ENCODE data around the gene CNTNAP3B. TPM values are rescaled to one million over a fixed set of nuclear protein-coding genes. Genes with fewer than 3 reads are reported as not detected.
"Not testable (repeated sequence)": the region's sequence is repeated elsewhere in the genome, so short reads cannot be mapped to it uniquely, and the experiment has no call there.

The CNTNAP3B gene
- total RNA-seq, 2 experiments from 2014 or later: not detected

- H3K36me3 ChIP-seq (ENCODE audit: insufficient read depth, low read length); ATAC-seq (ENCODE audit: poor library complexity); H3K27ac Mint-ChIP-seq; H3K4me3 Mint-ChIP-seq; intact Hi-C loops (cut with DNase I, micrococcal nuclease); H3K4me1 Mint-ChIP-seq (ENCODE audit: low read depth); POLR2A ChIA-PET; H3K4me1 ChIP-seq (ENCODE audit: insufficient read depth, low read length); H3K27me3 ChIP-seq (ENCODE audit: control insufficient read depth in 1 of 2, insufficient read depth in 2 of 2, low read length in 2 of 2); DNase-seq; H3K36me3 Mint-ChIP-seq (ENCODE audit: low read depth); H3K9me3 ChIP-seq (ENCODE audit: control insufficient read depth in 1 of 2, insufficient read depth in 1 of 2, low read length in 2 of 2); H3K9me3 Mint-ChIP-seq; H3K27ac ChIP-seq (ENCODE audit: low read depth in 1 of 2, low read length in 2 of 2); H3K27me3 Mint-ChIP-seq; H3K4me3 ChIP-seq (ENCODE audit: low read length); CTCF ChIA-PET: not testable (repeated sequence)
Measured at GRCh38 chr9:42083877-42084558, 45.2 kb downstream of the CNTNAP3B start.

- H3K27ac Mint-ChIP-seq; H3K27me3 ChIP-seq (ENCODE audit: control insufficient read depth in 1 of 2, insufficient read depth in 2 of 2, low read length in 2 of 2); H3K9me3 ChIP-seq (ENCODE audit: control insufficient read depth in 1 of 2, insufficient read depth in 1 of 2, low read length in 2 of 2); H3K4me3 ChIP-seq (ENCODE audit: low read length); intact Hi-C loops (cut with DNase I, micrococcal nuclease); DNase-seq; H3K4me1 ChIP-seq (ENCODE audit: insufficient read depth, low read length); H3K36me3 Mint-ChIP-seq (ENCODE audit: low read depth); POLR2A ChIA-PET; H3K27ac ChIP-seq (ENCODE audit: low read depth in 1 of 2, low read length in 2 of 2); H3K36me3 ChIP-seq (ENCODE audit: insufficient read depth, low read length); H3K4me1 Mint-ChIP-seq (ENCODE audit: low read depth); H3K9me3 Mint-ChIP-seq; H3K27me3 Mint-ChIP-seq; CTCF ChIA-PET; ATAC-seq (ENCODE audit: poor library complexity); H3K4me3 Mint-ChIP-seq: not testable (repeated sequence)
Measured at GRCh38 chr9:42080376-42080775, 48.9 kb downstream of the CNTNAP3B start.

GRCh38 chr9:42074868-42075267 is 54.4 kb downstream of the CNTNAP3B start:
- H3K27me3 ChIP-seq (ENCODE audit: control insufficient read depth in 1 of 2, insufficient read depth in 2 of 2, low read length in 2 of 2); H3K4me3 Mint-ChIP-seq; H3K9me3 ChIP-seq (ENCODE audit: control insufficient read depth in 1 of 2, insufficient read depth in 1 of 2, low read length in 2 of 2); H3K27ac ChIP-seq (ENCODE audit: low read depth in 1 of 2, low read length in 2 of 2); H3K9me3 Mint-ChIP-seq; H3K36me3 Mint-ChIP-seq (ENCODE audit: low read depth); H3K27ac Mint-ChIP-seq; CTCF ChIA-PET; H3K4me3 ChIP-seq (ENCODE audit: low read length); ATAC-seq (ENCODE audit: poor library complexity); H3K4me1 ChIP-seq (ENCODE audit: insufficient read depth, low read length); H3K27me3 Mint-ChIP-seq; DNase-seq; intact Hi-C loops (cut with DNase I, micrococcal nuclease); H3K36me3 ChIP-seq (ENCODE audit: insufficient read depth, low read length); H3K4me1 Mint-ChIP-seq (ENCODE audit: low read depth); POLR2A ChIA-PET: not testable (repeated sequence)

GRCh38 chr9:42071026-42071425 is 58.2 kb downstream of the CNTNAP3B start:
- H3K9me3 ChIP-seq (ENCODE audit: control insufficient read depth in 1 of 2, insufficient read depth in 1 of 2, low read length in 2 of 2); DNase-seq; H3K27ac Mint-ChIP-seq; H3K36me3 ChIP-seq (ENCODE audit: insufficient read depth, low read length); intact Hi-C loops (cut with DNase I, micrococcal nuclease); H3K36me3 Mint-ChIP-seq (ENCODE audit: low read depth); H3K27ac ChIP-seq (ENCODE audit: low read depth in 1 of 2, low read length in 2 of 2); CTCF ChIA-PET; H3K4me3 ChIP-seq (ENCODE audit: low read length); ATAC-seq (ENCODE audit: poor library complexity); H3K27me3 Mint-ChIP-seq; H3K27me3 ChIP-seq (ENCODE audit: control insufficient read depth in 1 of 2, insufficient read depth in 2 of 2, low read length in 2 of 2); H3K4me3 Mint-ChIP-seq; H3K9me3 Mint-ChIP-seq; H3K4me1 Mint-ChIP-seq (ENCODE audit: low read depth); POLR2A ChIA-PET; H3K4me1 ChIP-seq (ENCODE audit: insufficient read depth, low read length): not testable (repeated sequence)

- H3K4me3 ChIP-seq (ENCODE audit: low read length); H3K27ac Mint-ChIP-seq; DNase-seq; H3K36me3 ChIP-seq (ENCODE audit: insufficient read depth, low read length); H3K36me3 Mint-ChIP-seq (ENCODE audit: low read depth); H3K4me1 Mint-ChIP-seq (ENCODE audit: low read depth); H3K4me3 Mint-ChIP-seq; intact Hi-C loops (cut with DNase I, micrococcal nuclease); ATAC-seq (ENCODE audit: poor library complexity); H3K4me1 ChIP-seq (ENCODE audit: insufficient read depth, low read length); POLR2A ChIA-PET; H3K27me3 Mint-ChIP-seq; H3K9me3 ChIP-seq (ENCODE audit: control insufficient read depth in 1 of 2, insufficient read depth in 1 of 2, low read length in 2 of 2); H3K27ac ChIP-seq (ENCODE audit: low read depth in 1 of 2, low read length in 2 of 2); H3K9me3 Mint-ChIP-seq; H3K27me3 ChIP-seq (ENCODE audit: control insufficient read depth in 1 of 2, insufficient read depth in 2 of 2, low read length in 2 of 2); CTCF ChIA-PET: not testable (repeated sequence)
Measured at GRCh38 chr9:42070035-42070799, 59.0 kb downstream of the CNTNAP3B start.

GRCh38 chr9:42053874-42054273 is 75.4 kb downstream of the CNTNAP3B start:
- H3K36me3 Mint-ChIP-seq (ENCODE audit: low read depth); CTCF ChIA-PET; H3K27me3 Mint-ChIP-seq; H3K9me3 ChIP-seq (ENCODE audit: control insufficient read depth in 1 of 2, insufficient read depth in 1 of 2, low read length in 2 of 2); H3K4me1 ChIP-seq (ENCODE audit: insufficient read depth, low read length); H3K4me1 Mint-ChIP-seq (ENCODE audit: low read depth); H3K27ac ChIP-seq (ENCODE audit: low read depth in 1 of 2, low read length in 2 of 2); H3K27ac Mint-ChIP-seq; H3K9me3 Mint-ChIP-seq; DNase-seq; H3K4me3 Mint-ChIP-seq; H3K36me3 ChIP-seq (ENCODE audit: insufficient read depth, low read length); H3K27me3 ChIP-seq (ENCODE audit: control insufficient read depth in 1 of 2, insufficient read depth in 2 of 2, low read length in 2 of 2); POLR2A ChIA-PET; H3K4me3 ChIP-seq (ENCODE audit: low read length); intact Hi-C loops (cut with DNase I, micrococcal nuclease); ATAC-seq (ENCODE audit: poor library complexity): not testable (repeated sequence)

GRCh38 chr9:42050701-42051100 is 78.5 kb downstream of the CNTNAP3B start:
- H3K27ac Mint-ChIP-seq; H3K4me3 Mint-ChIP-seq; H3K36me3 ChIP-seq (ENCODE audit: insufficient read depth, low read length); H3K36me3 Mint-ChIP-seq (ENCODE audit: low read depth); DNase-seq; intact Hi-C loops (cut with DNase I, micrococcal nuclease); H3K4me1 Mint-ChIP-seq (ENCODE audit: low read depth); H3K27me3 ChIP-seq (ENCODE audit: control insufficient read depth in 1 of 2, insufficient read depth in 2 of 2, low read length in 2 of 2); H3K4me1 ChIP-seq (ENCODE audit: insufficient read depth, low read length); H3K4me3 ChIP-seq (ENCODE audit: low read length); H3K27ac ChIP-seq (ENCODE audit: low read depth in 1 of 2, low read length in 2 of 2); H3K9me3 Mint-ChIP-seq; ATAC-seq (ENCODE audit: poor library complexity); POLR2A ChIA-PET; CTCF ChIA-PET; H3K27me3 Mint-ChIP-seq; H3K9me3 ChIP-seq (ENCODE audit: control insufficient read depth in 1 of 2, insufficient read depth in 1 of 2, low read length in 2 of 2): not testable (repeated sequence)
